K562 (cell line): ENCODE measurements around the gene TMEM39A. TPM values are rescaled to one million over a fixed set of nuclear protein-coding genes. Genes with fewer than 3 reads are reported as not detected.
A peak's percentile ranks its signal among the peaks of the same experiment; 100 is the strongest.

Experiments
- BACH1 ChIP-seq: fragments of 200-800 bp; sonication (Bioruptor generic); IDR thresholded peaks from 2 replicates; pipeline ENCODE4 v1.6.1; 2016; ENCODE audit warnings: missing genetic modification characterization, missing compliant biosample characterization
- JUNB ChIP-seq: fragments of 450-650 bp; formaldehyde crosslinking; conservative IDR thresholded peaks from 2 replicates; pipeline ENCODE4 v1.4.0; 2020; ENCODE audit warnings: mild to moderate bottlenecking
- KDM4B ChIP-seq, 2 experiments: fragments of 450-650 bp in 1 of 2; sonication (generic) in 1 of 2; IDR thresholded peaks; 2 replicates each; pipeline ENCODE4 v1.6.1; 2016 to 2017; ENCODE audit warnings: borderline replicate concordance in 2 of 2, antibody characterized with exemption in 1 of 2, low read depth in 1 of 2, mild to moderate bottlenecking in 1 of 2
- MIER1 ChIP-seq: fragments of 450-650 bp; IDR thresholded peaks from 2 replicates; pipeline ENCODE4 v1.6.1; 2016; ENCODE audit warnings: antibody characterized with exemption, mild to moderate bottlenecking, low read depth
- PTRF ChIP-seq: fragments of 450-650 bp; IDR thresholded peaks from 2 replicates; pipeline ENCODE4 v1.6.1; 2016; ENCODE audit warnings: mild to moderate bottlenecking, missing genetic modification characterization, missing compliant biosample characterization
- TCF7L2 ChIP-seq: fragments of 150-350 bp; IDR thresholded peaks from 2 replicates; pipeline ENCODE4 v1.6.1; 2016; ENCODE audit warnings: low read depth, mild to moderate bottlenecking, low read length, moderate library complexity
- ZNF785 ChIP-seq: fragments of 250-450 bp; sonication (Bioruptor Pico); IDR thresholded peaks from 2 replicates; pipeline ENCODE4 v1.4.0; 2020; ENCODE audit warnings: mild to moderate bottlenecking
- polyA plus RNA-seq, 8 experiments: library from polyadenylated mRNA; depleted of rRNA in 4 of 8; stranded (reverse) in 5 of 8; unstranded in 3 of 8; fragments of >200 nt; fragmentation: Nextera tagmentation in 2 of 8; fragmentation: Illumina TruSeq in 1 of 8; extraction: Ambion mirVana in 2 of 8; extraction: Trizol in 1 of 8; gene quantifications; 2 replicates each; pipeline versions ENCODE4 v1.2.1 to v1.2.3, GENCODE V29; 2011 to 2014; ENCODE audit warnings: inconsistent platforms in 1 of 8, missing spikeins in 1 of 8
- total RNA-seq, 7 experiments: library from RNA; depleted of rRNA in 6 of 7; stranded (reverse); fragments of >200 nt in 6 of 7; fragmentation: Illumina TruSeq in 2 of 7; extraction: Trizol in 2 of 7; gene quantifications; 2 replicates each; pipeline versions ENCODE4 v1.2.1 to v1.2.3, GENCODE V29; 2011 to 2021; ENCODE audit warnings: low replicate concordance in 1 of 7
- TF ChIP-seq, protein P1 (sequence below), 3 experiments: IDR thresholded peaks in 2 of 3; conservative IDR thresholded peaks in 1 of 3; 2 replicates each; pipeline ENCODE4 v1.5.1; 2011 to 2012; ENCODE audit warnings: low read length in 3 of 3, mild to moderate bottlenecking in 3 of 3, control low read depth in 2 of 3, improper control_type of control experiment in 1 of 3, inconsistent platforms in 1 of 3, low read depth in 1 of 3, mixed read lengths in 1 of 3, moderate library complexity in 1 of 3; ENCODE audit not compliant: insufficient read depth in 2 of 3
- TF ChIP-seq, protein P2 (sequence below): fragments of 450-650 bp; IDR thresholded peaks from 2 replicates; pipeline ENCODE4 v1.6.1; 2018; ENCODE audit warnings: mild to moderate bottlenecking, low read depth; ENCODE audit not compliant: partially characterized antibody
- TF ChIP-seq, protein P3 (sequence below), 2 experiments: fragments of 450-650 bp; IDR thresholded peaks; 2 replicates each; pipeline ENCODE4 v1.6.1; 2016; ENCODE audit warnings: mild to moderate bottlenecking in 2 of 2, borderline replicate concordance in 1 of 2, low read depth in 1 of 2, moderate library complexity in 1 of 2

TMEM39A gene
- total and polyA plus RNA-seq, 9 of the 15 experiments (the other 6 are each of a cell fraction or from before 2014, with no cell fraction given): 12.0 to 41.5 (median 15.4) TPM

GRCh38 chr3:119463171-119464169, at the start of gene TMEM39A (continued):
- TF ChIP-seq, protein P1, sequence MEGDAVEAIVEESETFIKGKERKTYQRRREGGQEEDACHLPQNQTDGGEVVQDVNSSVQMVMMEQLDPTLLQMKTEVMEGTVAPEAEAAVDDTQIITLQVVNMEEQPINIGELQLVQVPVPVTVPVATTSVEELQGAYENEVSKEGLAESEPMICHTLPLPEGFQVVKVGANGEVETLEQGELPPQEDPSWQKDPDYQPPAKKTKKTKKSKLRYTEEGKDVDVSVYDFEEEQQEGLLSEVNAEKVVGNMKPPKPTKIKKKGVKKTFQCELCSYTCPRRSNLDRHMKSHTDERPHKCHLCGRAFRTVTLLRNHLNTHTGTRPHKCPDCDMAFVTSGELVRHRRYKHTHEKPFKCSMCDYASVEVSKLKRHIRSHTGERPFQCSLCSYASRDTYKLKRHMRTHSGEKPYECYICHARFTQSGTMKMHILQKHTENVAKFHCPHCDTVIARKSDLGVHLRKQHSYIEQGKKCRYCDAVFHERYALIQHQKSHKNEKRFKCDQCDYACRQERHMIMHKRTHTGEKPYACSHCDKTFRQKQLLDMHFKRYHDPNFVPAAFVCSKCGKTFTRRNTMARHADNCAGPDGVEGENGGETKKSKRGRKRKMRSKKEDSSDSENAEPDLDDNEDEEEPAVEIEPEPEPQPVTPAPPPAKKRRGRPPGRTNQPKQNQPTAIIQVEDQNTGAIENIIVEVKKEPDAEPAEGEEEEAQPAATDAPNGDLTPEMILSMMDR (IDR thresholded peaks at IDR 0.05 in 2 of 3, conservative IDR thresholded peaks at IDR 0.05 in 1 of 3; ENCODE audit: insufficient read depth in 2 of 3, low read depth in 1 of 3, low read length in 3 of 3): peak in 1 of 3 experiments; percentile 27; a peak in 2 of 6 replicates
- TF ChIP-seq JUNB (CRISPR knock-in tag) (peak; percentile 80; the same call in 1 of the 2 replicates), ZNF785 (CRISPR knock-in tag) (no peak), TCF7L2 (no peak), PTRF (no peak), MIER1 (no peak), KDM4B (IDR thresholded peaks at IDR 0.05; ENCODE audit: borderline replicate concordance in 2 of 2, low read depth in 1 of 2) (no peak), BACH1 (tag) (no peak)
- TF ChIP-seq, protein P2, sequence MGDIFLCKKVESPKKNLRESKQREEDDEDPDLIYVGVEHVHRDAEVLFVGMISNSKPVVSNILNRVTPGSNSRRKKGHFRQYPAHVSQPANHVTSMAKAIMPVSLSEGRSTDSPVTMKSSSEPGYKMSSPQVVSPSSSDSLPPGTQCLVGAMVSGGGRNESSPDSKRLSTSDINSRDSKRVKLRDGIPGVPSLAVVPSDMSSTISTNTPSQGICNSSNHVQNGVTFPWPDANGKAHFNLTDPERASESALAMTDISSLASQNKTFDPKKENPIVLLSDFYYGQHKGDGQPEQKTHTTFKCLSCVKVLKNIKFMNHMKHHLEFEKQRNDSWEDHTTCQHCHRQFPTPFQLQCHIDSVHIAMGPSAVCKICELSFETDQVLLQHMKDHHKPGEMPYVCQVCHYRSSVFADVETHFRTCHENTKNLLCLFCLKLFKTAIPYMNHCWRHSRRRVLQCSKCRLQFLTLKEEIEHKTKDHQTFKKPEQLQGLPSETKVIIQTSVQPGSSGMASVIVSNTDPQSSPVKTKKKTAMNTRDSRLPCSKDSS: no peak
- TF ChIP-seq, protein P3, sequence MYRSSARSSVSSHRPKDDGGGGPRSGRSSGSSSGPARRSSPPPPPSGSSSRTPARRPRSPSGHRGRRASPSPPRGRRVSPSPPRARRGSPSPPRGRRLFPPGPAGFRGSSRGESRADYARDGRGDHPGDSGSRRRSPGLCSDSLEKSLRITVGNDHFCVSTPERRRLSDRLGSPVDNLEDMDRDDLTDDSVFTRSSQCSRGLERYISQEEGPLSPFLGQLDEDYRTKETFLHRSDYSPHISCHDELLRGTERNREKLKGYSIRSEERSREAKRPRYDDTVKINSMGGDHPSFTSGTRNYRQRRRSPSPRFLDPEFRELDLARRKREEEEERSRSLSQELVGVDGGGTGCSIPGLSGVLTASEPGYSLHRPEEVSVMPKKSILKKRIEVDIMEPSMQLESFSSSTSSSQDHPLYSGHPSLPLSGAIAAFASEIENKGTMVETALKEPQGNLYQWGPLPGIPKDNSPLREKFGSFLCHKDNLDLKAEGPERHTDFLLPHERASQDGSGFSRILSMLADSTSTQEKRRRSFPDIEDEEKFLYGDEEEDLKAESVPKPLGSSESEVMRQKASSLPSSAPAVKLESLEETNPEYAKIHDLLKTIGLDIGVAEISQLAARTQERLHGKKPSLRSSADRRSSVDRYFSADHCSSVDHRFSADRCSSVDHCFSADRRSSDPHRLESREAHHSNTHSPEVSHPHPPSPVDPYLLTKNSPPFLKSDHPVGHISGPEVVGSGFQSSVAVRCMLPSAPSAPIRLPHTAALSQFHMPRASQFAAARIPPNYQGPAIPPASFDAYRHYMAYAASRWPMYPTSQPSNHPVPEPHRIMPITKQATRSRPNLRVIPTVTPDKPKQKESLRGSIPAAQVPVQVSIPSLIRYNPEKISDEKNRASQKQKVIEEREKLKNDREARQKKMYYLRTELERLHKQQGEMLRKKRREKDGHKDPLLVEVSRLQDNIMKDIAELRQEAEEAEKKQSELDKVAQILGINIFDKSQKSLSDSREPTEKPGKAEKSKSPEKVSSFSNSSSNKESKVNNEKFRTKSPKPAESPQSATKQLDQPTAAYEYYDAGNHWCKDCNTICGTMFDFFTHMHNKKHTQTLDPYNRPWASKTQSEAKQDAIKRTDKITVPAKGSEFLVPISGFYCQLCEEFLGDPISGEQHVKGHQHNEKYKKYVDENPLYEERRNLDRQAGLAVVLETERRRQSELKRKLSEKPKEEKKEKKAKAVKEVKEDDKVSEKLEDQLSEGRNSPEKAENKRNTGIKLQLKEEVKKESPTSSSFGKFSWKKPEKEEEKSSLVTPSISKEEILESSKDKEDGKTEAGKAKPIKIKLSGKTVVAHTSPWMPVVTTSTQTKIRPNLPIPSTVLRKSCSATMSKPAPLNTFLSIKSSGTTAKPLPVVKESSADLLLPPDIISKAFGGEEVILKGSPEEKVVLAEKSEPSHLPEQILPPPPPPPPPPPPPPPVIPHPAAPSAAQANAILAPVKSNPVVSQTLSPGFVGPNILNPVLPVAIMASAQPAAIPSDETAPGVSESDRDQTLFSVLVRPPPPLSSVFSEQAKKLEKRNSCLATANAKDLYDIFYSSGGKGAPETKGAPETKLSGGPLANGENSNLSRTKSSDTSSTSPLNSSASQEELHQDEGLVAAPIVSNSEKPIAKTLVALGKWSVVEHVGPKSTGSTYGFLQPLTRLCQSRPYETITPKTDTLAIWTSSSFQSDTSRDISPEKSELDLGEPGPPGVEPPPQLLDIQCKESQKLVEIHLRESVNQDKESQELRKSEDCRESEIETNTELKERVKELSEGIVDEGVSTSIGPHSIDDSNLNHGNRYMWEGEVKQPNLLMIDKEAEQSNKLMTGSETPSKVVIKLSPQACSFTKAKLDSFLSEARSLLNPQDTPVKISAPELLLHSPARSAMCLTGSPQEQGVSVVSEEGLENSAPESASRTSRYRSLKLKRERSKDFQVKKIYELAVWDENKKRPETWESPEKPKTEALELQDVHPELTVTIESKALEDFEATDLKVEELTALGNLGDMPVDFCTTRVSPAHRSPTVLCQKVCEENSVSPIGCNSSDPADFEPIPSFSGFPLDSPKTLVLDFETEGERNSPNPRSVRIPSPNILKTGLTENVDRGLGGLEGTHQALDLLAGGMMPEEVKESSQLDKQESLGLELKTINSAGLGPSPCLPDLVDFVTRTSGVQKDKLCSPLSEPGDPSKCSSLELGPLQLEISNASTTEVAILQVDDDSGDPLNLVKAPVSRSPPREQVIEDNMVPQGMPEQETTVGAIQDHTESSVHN (IDR thresholded peaks at IDR 0.05; ENCODE audit: borderline replicate concordance in 1 of 2, low read depth in 1 of 2): 0 out of 4 replicates have a peak, but pooled peaks of 1 of the 2 experiments have one; percentile 39
